Pons (tissue), 1 donor: ENCODE results near the gene SCLT1.
"Not testable (repeated sequence)": the region's sequence is repeated elsewhere in the genome, so short reads cannot be mapped to it uniquely, and the experiment has no call there.

ENCODE experiments used
- DNase-seq: peaks from one replicate; pipeline ENCODE4 v3.0.0-alpha.2; 2016; ENCODE audit warnings: low spot score

SCLT1 gene

GRCh38 chr4:129093191-129093920 is at the start of gene SCLT1:
Gene SCLT1, minus strand, starts transcription at chr4:129093539. Its CDS starts 436 bp downstream, at chr4:129093103.
- DNase-seq: peak; percentile 99

GRCh38 chr4:129140521-129140920 is 47.2 kb upstream of the SCLT1 start:
- peak; percentile 4 for DNase-seq

- DNase-seq: no peak
Observed at GRCh38 chr4:129138810-129139496, 45.6 kb upstream of the SCLT1 start.

- no peak for DNase-seq
Observed at GRCh38 chr4:129136433-129136832, 43.1 kb upstream of the SCLT1 start.

- no peak for DNase-seq
Observed at GRCh38 chr4:129131343-129131742, 38.0 kb upstream of the SCLT1 start.

- DNase-seq: no peak
Observed at GRCh38 chr4:129129143-129129542, 35.8 kb upstream of the SCLT1 start.

- DNase-seq: not testable (repeated sequence)
Observed at GRCh38 chr4:129126614-129127013, 33.3 kb upstream of the SCLT1 start.

- no peak for DNase-seq
Observed at GRCh38 chr4:129117705-129118104, 24.4 kb upstream of the SCLT1 start.

- no peak for DNase-seq
Observed at GRCh38 chr4:129113919-129114318, 20.6 kb upstream of the SCLT1 start.

- no peak for DNase-seq
Observed at GRCh38 chr4:129113434-129113833, 20.1 kb upstream of the SCLT1 start.

GRCh38 chr4:129111919-129112318 is 18.6 kb upstream of the SCLT1 start:
- DNase-seq: no peak

GRCh38 chr4:129110931-129111330 is 17.6 kb upstream of the SCLT1 start:
- no peak for DNase-seq

- DNase-seq: no peak
Observed at GRCh38 chr4:129109965-129110824, 16.9 kb upstream of the SCLT1 start.

GRCh38 chr4:129098531-129099001 is 5.2 kb upstream of the SCLT1 start:
- DNase-seq: no peak

GRCh38 chr4:129095811-129096454 is 2.6 kb upstream of the SCLT1 start, which contains the start of gene C4orf33:
Gene C4orf33, plus strand, starts transcription at chr4:129096152. Its CDS starts 6,459 bp downstream, at chr4:129102611.
- DNase-seq: peak; percentile 90

- peak; percentile 10 for DNase-seq
Observed at GRCh38 chr4:129094347-129094746, 1.0 kb upstream of the SCLT1 start.

- DNase-seq: peak; percentile 56
Observed at GRCh38 chr4:129092631-129093190, 628 bp downstream of the SCLT1 start.

- DNase-seq: no peak
Observed at GRCh38 chr4:129087516-129087915, 5.8 kb downstream of the SCLT1 start.

GRCh38 chr4:129085472-129085871 is 7.9 kb downstream of the SCLT1 start:
- no peak for DNase-seq

GRCh38 chr4:129082302-129082701 is 11.0 kb downstream of the SCLT1 start:
- DNase-seq: no peak

GRCh38 chr4:129080129-129080528 is 13.2 kb downstream of the SCLT1 start:
- DNase-seq: no peak
